Keratinocyte (primary cell): ENCODE results near the gene SAMD5.

ENCODE experiments used
- CTCF ChIP-seq, 3 experiments: IDR thresholded peaks in 1 of 3; conservative IDR thresholded peaks in 1 of 3; optimal IDR thresholded peaks in 1 of 3; 2 replicates in 2 of 3; 3 replicates in 1 of 3; pipeline versions ENCODE3 to v1.5.1; 2011; ENCODE audit warnings: low read length in 3 of 3, mild to moderate bottlenecking in 3 of 3, moderate library complexity in 2 of 3, control low read depth in 1 of 3, inconsistent platforms in 1 of 3; ENCODE audit not compliant: insufficient read depth in 2 of 3; ENCODE audit errors: extremely low read depth in 1 of 3
- EZH2 ChIP-seq: IDR thresholded peaks from one replicate; pipeline ENCODE4 v1.6.1; 2012; ENCODE audit warnings: inconsistent platforms, mild to moderate bottlenecking, low read length, moderate library complexity

DNA sequence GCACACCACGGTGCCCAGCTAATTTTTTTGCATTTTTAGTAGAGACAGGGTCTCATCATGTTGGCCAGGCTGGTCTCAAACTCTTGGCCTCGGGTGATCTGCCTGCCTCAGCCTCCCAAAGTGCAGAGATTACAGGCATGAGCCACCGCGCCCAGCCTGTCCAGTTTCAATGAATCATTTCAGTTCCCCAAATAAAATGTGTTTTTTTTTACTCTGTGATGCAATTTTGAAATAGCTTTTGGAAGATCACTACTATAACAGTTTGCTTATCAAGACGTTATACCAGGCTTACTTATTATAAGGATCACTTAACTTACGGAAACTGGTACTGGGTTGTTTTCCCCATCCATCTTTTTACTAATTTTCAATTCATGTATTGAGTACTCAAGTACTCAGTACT, 80.0 kb downstream of the SAMD5 start:
- TF ChIP-seq CTCF (optimal IDR thresholded peaks at IDR 0.05 in 1 of 3, IDR thresholded peaks at IDR 0.05 in 1 of 3, conservative IDR thresholded peaks at IDR 0.05 in 1 of 3; ENCODE audit: extremely low read depth in 1 of 3, insufficient read depth in 2 of 3, low read length in 3 of 3) (no peak), EZH2 (no peak)
